Measurements from ENCODE around the gene ABCA10.
"Not testable (repeated sequence)": the region's sequence is repeated elsewhere in the genome, so short reads cannot be mapped to it uniquely, and the experiment has no call there.

The ABCA10 gene

GRCh38 chr17:69168642-69169041 lies 60.0 kb downstream of the ABCA10 start:
- DNase-seq (ENCODE audit: low read depth) = not testable (repeated sequence)

- DNase-seq (ENCODE audit: low read depth) = no peak
Observed at GRCh38 chr17:69166957-69167356, 61.7 kb downstream of the ABCA10 start.

GRCh38 chr17:69164206-69164605 lies 64.4 kb downstream of the ABCA10 start:
- no peak for DNase-seq (ENCODE audit: low read depth)

- no peak for DNase-seq (ENCODE audit: low read depth)
Observed at GRCh38 chr17:69159418-69159817, 69.2 kb downstream of the ABCA10 start.

GRCh38 chr17:69154267-69154666 lies 74.4 kb downstream of the ABCA10 start:
- DNase-seq (ENCODE audit: low read depth) = no peak

GRCh38 chr17:69150333-69150732 lies 78.3 kb downstream of the ABCA10 start:
- DNase-seq (ENCODE audit: low read depth) = no peak

- no peak for DNase-seq (ENCODE audit: low read depth)
Observed at GRCh38 chr17:69147460-69147859, 81.2 kb downstream of the ABCA10 start.

- DNase-seq (ENCODE audit: low read depth) = no peak
Observed at GRCh38 chr17:69144331-69145255, 84.0 kb downstream of the ABCA10 start.

GRCh38 chr17:69143683-69144231 lies 84.9 kb downstream of the ABCA10 start:
- DNase-seq (ENCODE audit: low read depth) = no peak

GRCh38 chr17:69143151-69143550 lies 85.5 kb downstream of the ABCA10 start:
- DNase-seq (ENCODE audit: low read depth) = no peak

GRCh38 chr17:69142175-69142802 lies 86.3 kb downstream of the ABCA10 start:
- no peak for DNase-seq (ENCODE audit: low read depth)

GRCh38 chr17:69141431-69142174 lies 87.0 kb downstream of the ABCA10 start, which contains the start of gene ABCA6:
TSS of gene ABCA6 (minus strand) at chr17:69141895. CDS start at chr17:69140703, 1,192 bp downstream.
- no peak for DNase-seq (ENCODE audit: low read depth)

GRCh38 chr17:69134112-69134511 lies 94.5 kb downstream of the ABCA10 start:
- no peak for DNase-seq (ENCODE audit: low read depth)

GRCh38 chr17:69130627-69131296 lies 97.9 kb downstream of the ABCA10 start:
- DNase-seq (ENCODE audit: low read depth) = no peak

- DNase-seq (ENCODE audit: low read depth) = no peak
Observed at GRCh38 chr17:69123626-69124025, 105.0 kb downstream of the ABCA10 start.

GRCh38 chr17:69122065-69122464 lies 106.6 kb downstream of the ABCA10 start:
- DNase-seq (ENCODE audit: low read depth) = no peak

GRCh38 chr17:69117855-69118784 lies 110.5 kb downstream of the ABCA10 start:
- no peak for DNase-seq (ENCODE audit: low read depth)

GRCh38 chr17:69111794-69112193 lies 116.8 kb downstream of the ABCA10 start:
- DNase-seq (ENCODE audit: low read depth) = no peak

GRCh38 chr17:69105907-69106730 lies 122.5 kb downstream of the ABCA10 start:
- no peak for DNase-seq (ENCODE audit: low read depth)

All from HS-27A (cell line).